HFF-Myc (cell line): ENCODE data around the gene PDIA6.
"Not testable (repeated sequence)": the region's sequence is repeated elsewhere in the genome, so short reads cannot be mapped to it uniquely, and the experiment has no call there.

Experiments used
- DNase-seq: peaks from one replicate; pipeline ENCODE4 v3.0.0-alpha.2; 2011; ENCODE audit warnings: low read depth; ENCODE audit errors: extremely low read depth
- H3K4me3 ChIP-seq: replicated peaks from 2 replicates; pipeline ENCODE4 v1.5.1; 2011; ENCODE audit warnings: low read depth, mild to moderate bottlenecking, control low read depth, low read length
- CTCF ChIP-seq: IDR thresholded peaks from 2 replicates; pipeline ENCODE4 v1.5.1; 2012; ENCODE audit warnings: mild to moderate bottlenecking, low read depth, low read length, control low read depth; ENCODE audit errors: missing control alignments

The PDIA6 gene

GRCh38 chr2:10819714-10820314 lies 7.2 kb upstream of the PDIA6 start:
- no peak for TF ChIP-seq CTCF
- DNase-seq, result no peak
- H3K4me3 ChIP-seq, result no peak overlapping the region

- DNase-seq, result no peak
- no peak overlapping the region for H3K4me3 ChIP-seq
- TF ChIP-seq CTCF, result no peak
These were observed 6.4 kb upstream of the PDIA6 start for GRCh38 chr2:10818984-10819383.

- not testable (repeated sequence) for H3K4me3 ChIP-seq, DNase-seq
These were observed 5.7 kb upstream of the PDIA6 start for GRCh38 chr2:10818305-10818704.

- no peak for DNase-seq
- H3K4me3 ChIP-seq, result no peak overlapping the region
- TF ChIP-seq CTCF, result peak; percentile 41
These were observed 4.8 kb upstream of the PDIA6 start for GRCh38 chr2:10817413-10817812.

DNA sequence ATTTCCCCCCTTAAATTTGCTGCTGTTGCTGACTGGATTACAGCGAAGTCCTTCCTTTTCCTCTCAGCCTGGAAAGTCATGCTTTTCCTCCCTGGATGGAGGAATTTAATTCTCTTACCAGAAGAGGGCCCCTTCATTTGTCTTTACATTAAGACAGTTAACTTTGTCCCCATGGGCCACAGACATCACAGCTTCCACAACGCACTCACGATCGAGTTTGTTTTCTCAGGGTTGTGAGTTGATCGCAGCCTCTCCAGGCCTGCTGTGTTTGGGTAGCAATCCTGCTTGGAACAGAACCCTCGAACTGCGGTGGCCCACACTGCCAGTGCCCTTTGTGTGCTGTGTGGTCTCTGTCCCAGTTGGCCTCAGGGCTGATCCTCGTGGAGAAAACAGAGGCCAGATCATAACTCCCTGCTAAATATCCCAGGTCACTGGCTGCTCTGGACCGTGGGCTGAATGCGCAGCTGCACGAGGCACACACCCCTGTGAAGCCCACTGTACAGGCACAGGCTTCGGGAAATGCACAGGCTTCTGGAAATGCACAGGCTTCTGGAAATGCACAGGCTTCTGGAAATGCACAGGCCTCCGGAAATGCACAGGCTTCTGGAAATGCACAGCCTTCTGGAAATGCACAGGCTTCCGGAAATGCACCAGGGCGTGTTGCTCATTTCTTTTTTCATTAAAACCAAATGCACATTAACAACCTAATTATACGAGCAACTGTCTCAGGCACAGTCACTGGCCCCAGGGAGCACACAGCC lies 2.2 kb upstream of the PDIA6 start:
- H3K4me3 ChIP-seq, result no peak overlapping the region
- DNase-seq, result no peak
- no peak for TF ChIP-seq CTCF

GRCh38 chr2:10814142-10814541 lies 1.6 kb upstream of the PDIA6 start:
- DNase-seq, result no peak
- no peak overlapping the region for H3K4me3 ChIP-seq
- no peak for TF ChIP-seq CTCF

DNA sequence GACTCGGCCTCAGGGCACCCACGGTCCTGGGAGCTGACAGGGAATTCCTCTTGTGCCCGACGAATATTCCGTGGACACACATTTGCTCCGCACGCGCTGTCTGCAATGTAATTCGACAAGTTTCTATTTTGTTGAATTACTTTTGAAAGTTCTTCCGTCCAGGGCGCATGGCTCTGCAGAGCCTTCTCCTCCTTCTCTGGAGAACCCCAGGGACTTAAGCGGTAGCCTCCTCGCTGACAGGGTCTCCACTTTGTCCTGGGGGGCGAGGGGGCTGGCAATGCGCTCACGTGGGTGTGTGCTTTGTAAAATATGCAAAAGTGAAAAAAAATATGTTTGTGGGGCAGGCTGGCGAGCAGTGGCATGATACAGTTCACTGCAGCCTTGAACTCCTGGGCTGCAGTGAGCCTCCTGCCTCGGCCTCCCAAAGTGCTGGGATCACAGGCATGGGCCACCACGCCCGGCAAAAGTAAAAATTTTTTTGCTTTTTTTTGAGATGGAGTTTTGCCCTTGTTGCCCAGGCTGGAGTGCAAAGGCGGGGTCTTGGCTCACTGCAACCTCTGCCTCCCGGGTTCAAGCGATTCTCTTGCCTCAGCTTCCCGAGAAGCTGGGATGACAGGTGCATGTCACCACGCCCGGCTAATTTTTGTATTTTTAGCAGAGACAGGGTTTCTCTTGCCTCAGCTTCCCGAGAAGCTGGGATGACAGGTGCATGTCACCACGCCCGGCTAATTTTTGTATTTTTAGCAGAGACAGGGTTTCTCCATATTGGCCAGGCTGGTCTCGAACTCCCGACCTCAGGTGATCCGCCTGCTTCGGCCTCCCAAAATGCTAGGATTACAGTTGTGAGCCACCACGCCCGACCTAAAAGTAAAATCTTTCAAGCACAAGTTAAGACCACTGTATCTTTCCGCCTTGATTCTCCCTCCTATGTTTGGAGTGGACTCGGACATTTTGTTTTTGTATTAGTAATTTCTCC lies 866 bp upstream of the PDIA6 start:
- peak overlapping the region; percentile 89 for H3K4me3 ChIP-seq
- not testable (repeated sequence) for DNase-seq
